GF-D8 (cell line): Measurements from ENCODE around the gene DTNA.
A peak's percentile ranks its signal among the peaks of the same experiment; 100 is the strongest.

Experiments
- DNase-seq: peaks from one replicate; lab custom pipeline; 2025; lab: John Stamatoyannopoulos, UW

DTNA gene

GRCh38 chr18:34772887-34773286 lies 62.8 kb downstream of the DTNA start:
- DNase-seq, result no peak

DNA sequence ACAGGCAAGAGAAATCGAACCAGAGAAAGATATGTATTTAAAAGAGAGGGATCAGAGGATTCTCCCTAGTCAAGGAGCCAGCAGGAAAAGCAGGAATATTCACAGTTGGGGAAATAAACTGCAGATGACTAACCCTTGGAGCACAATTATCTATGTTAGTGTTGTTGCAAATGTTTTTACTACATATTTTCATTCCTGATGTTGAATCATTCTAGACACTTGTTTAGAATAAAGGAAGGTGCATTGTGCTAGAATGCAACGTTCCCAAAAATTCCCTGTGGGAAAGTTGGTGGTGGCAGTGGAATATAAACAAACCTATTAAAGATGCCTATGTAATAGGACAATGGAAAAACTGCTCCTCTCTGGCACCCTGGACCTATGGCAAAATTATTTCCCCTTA lies 63.3 kb downstream of the DTNA start:
- DNase-seq, result no peak

DNA sequence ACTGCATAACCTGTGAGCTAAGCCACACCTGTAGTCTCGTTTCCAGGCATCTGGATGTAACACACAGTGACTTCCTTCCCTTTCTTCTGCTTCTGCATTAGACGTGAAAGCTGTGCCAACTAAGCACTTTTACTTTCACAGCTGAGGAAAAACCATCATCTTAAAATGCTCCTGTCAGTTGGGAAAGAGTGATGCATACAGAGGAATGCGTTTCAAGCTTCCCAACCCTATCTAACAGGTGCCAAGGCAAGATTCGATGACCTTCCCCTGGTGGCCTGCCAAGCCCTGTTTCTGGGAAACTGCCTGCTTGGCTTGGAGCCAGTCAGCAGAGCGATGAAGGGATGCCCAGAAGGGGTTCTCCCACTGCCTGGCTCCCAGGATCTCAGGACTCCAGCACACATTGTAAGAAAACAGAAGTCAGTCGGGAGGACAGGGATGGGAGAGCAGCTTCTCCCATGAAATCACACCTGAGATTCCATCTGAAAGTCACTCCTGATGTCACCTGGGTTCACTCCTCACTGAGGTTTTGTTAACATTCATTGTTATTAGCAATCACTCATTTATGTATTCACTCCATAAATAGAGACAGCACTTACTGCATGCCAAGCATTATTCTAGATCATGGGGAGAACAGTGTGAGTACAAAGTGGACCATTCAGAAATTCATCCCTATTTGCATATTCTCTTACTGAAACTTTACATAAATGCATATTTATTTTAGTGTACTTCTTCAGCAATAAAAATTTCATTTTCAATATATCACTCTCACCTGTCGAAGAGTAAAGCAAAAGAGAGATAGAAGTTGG lies 64.1 kb downstream of the DTNA start:
- no peak for DNase-seq

DNA sequence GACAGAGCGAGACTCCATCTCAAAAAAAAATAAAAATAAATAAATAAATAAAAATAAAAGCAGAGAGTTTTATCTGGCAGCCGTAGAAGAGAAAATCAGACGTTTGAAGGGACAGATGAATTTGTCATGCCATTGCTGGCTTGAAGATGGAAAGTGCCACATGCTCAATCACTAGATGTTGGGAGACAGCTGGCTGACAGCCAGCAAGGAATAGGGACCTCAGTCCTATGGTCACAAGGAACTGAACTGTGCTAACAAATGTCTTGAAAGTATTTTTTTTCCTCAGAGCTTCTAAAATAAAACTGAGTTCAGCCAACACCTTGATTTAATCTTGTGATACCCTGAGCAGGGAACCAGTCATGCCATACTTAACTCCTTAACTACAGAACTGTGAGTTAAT lies 65.4 kb downstream of the DTNA start:
- no peak for DNase-seq

DNA sequence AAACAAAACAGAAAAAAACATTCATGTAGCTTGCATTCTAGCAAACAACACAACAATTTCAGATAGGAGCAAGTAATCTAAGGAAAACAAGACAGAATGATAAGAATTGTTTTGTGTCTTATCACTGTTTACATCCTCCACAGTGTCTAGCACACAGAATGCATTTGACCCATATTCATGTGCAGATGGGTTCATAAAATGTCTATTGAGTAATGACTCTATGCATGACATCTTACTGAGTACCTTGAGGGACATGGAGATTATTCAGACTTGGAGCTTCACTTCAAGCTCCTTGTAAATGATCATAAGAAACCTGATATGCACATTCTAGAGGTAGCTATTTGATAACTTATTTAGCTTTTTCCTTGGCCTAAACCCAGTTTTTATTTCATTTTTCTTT lies 69.0 kb downstream of the DTNA start:
- no peak for DNase-seq

DNA sequence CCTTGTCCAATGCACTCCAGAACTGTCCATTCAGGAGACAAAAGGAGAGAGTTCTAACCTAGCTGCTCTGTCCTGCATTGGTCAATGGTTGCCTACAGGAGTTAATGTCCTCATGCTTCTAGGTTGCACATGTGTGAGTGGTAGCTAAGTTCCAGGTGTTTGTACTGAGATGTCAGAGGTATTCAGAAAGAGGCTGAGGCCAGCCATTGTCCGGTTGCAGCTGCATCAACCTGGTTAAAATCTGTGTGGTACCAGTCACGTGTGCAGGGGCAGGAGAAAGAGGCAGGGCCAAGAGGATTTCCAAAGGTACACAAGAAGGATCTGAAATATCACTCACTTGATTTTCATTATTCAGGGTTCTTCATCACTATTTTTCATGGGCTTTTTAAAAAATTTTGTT lies 70.8 kb downstream of the DTNA start:
- no peak for DNase-seq

GRCh38 chr18:34783501-34783900 lies 73.4 kb downstream of the DTNA start:
- no peak for DNase-seq

GRCh38 chr18:34786162-34786741 lies 76.2 kb downstream of the DTNA start:
- DNase-seq, result no peak

DNA sequence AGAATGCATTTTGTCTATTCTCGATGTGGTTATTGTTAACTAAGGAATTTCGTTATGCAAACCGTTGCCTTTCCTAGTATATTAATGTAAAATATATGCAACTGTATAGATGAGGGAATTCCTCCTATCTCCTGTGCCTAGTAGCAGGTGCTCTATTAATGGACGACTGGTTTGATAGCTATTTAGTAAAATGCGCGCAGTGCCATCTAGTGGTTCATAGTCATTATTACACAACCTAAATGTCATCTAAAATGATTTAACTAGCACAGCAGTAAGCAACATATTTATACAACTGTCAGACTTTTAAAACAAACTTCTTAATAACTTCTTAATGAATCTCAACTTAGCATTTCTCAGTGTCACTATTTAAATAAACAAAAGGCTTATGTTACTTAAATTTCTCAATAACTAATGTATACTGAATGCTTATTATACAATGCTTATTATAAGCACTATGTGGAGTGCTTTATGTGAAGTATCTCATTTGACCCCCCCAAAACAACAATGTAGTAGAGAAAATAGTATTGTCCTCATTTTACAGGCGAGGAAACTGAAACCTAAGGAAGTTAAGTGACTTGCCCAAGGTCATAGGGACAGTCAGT lies 77.9 kb downstream of the DTNA start:
- DNase-seq, result peak; percentile 29

DNA sequence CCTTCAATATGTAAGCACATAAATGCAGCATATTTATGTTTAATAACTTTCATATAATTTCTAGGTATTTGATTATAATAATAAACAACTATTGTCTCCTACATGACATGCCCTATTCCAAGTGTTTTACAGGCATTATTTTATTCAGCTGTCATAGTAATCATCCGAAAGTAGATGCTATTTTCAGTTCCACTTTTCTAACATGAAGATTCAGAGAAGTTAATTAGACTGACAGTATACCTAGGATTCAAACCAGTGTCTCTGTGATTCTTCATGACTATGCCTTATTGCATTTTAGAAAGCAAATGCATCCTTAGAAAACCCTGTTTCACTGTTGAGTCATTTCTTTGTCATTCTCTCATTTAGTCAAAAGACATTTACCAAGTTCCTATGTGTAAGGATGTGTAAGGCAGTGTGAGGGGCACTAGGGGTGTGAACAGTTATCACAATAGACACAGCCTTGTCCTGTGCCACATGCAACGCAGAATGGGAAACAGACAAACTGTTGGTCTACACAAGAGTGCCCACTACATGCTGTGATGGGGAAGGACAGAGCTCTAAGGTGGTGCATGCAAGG lies 79.8 kb downstream of the DTNA start:
- no peak for DNase-seq

GRCh38 chr18:34794348-34794747 lies 84.2 kb downstream of the DTNA start:
- DNase-seq, result no peak

DNA sequence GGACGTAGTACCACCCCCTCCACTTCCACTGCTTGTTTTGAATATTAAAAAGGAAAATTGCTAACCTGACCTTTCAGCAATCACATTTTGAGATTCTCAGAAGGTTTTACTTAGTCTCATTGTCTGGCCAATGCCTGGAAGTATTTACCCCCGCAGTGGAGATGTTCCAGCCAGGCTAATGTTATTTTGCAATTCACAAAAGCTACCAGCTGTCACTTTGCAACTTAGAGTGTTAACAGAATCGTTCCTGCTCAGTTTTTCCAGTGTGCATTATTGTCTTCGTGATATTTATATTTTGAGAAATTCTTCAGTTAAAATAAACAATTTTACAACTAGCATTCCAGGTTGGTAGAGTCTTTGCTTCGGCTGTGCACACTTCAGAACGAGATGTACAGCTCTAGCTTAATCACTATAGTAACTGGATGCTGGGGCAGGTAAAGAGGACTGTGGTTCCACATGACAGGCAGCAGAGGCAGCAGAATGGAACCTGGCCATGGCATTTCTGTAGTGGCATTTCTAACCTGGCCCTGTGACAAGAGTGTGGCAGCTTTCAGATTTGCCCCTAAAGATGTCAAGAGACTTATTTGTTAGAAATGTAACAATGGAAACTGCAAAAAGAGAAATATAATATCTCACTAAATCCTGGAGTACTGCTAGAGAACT lies 85.1 kb downstream of the DTNA start:
- DNase-seq, result no peak

DNA sequence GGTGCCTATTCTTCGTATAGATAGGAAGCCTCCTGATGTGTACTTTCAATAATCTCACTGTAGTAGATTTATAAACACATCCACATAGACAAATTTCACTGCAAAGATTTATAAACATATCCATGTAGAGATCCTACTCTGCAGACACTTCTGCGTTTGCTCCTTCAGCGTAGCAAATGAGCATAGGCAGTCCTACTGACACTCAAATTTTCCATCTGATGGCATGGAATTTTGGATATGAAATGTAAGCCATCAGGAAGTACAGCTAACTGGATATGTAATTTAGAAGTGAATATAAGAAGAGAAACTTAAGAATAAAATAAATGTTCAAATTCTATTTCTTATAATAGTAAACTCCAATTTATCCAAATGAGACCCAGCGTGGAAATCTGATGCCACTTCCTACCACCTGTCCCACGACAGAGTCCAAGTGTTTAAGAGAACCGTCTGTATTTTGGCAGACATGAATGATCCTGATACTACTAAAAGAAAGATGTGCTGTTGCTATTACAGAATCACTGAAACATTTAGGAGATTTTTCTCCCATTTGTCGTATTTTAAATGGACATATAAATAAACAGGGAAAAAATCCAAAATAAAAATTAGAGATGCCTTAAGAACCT lies 86.0 kb downstream of the DTNA start:
- DNase-seq, result no peak

- no peak for DNase-seq
These were observed 89.2 kb downstream of the DTNA start for GRCh38 chr18:34799291-34799690.

DNA sequence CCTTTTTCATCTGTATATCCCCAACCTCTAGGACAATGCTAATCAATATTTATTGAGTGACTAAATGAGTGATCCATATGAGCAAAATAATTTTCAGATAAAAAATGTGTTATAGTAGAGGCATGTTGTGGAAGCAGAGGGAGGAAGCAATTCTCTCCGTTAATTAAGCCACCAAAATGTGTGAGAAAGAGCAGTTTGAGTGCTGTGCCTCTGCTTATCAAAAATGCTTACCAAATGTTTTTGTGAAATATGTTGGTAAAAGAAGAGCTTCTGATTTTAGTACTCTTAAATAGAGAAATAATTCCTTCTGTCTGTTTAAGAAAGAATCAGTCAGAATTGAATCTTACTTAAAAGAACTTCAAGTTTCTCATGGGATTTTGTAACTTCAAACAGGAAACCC lies 90.3 kb downstream of the DTNA start:
- DNase-seq, result no peak

- no peak for DNase-seq
These were observed 91.7 kb downstream of the DTNA start for GRCh38 chr18:34801774-34802173.

GRCh38 chr18:34802959-34803358 lies 92.9 kb downstream of the DTNA start:
- no peak for DNase-seq

GRCh38 chr18:34803877-34804400 lies 93.8 kb downstream of the DTNA start:
- no peak for DNase-seq

DNA sequence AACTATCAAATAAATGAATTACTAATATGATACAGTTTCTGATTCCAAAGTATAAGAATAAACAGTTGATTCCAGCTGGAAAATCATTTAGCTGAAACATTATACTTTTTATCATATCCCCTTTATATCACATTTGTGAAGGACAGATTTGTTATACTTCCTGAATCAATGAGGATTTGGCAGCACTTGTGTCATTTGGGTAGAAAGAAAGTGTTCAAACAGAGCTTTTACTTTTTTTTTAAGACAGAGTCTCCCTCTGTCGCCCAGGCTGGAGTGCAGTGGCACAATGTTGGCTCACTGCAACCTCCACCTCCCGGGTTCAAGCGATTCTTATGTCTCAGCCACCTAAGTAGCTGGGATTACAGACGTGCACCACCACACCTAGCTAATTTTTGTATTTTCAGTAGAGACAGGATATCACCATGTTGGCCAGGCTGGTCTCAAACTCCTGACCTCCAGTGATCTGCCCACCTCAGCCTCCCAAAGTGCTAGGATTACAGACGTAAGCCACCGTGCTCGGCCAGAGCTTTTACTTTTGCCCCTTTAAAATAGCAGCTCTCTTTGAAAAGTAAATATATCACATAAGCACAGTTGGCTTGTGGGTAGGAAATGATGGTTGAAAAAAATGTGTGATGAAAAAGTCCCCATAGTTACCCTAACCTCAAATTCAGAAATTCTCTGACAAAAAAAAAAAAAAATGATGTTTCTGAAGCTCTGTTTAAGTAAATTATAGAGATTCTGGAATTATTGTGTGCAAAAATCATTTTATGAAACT lies 95.2 kb downstream of the DTNA start:
- no peak for DNase-seq

GRCh38 chr18:34805878-34806351 lies 95.8 kb downstream of the DTNA start:
- no peak for DNase-seq

DNA sequence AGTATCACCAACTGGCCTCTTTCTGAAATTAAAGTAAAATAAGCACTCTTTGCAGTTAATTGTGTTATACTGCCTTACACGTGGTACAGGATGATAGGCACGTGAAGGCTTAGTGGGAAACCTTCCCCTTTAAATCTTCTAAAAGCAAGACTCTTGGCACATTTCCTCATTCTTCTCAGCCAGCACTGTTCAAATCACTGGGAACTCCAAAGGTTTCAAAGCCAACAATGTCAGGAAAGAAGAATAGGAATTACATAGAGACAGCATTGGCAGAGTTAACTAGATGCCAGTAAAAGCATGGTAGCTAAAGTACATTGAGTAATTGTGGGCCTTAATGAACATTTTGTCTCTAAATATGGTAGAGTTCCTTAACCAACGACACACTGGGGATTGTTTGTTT lies 96.4 kb downstream of the DTNA start:
- no peak for DNase-seq
